BE2C (cell line): ENCODE measurements around the gene RNF168.
"Not testable (repeated sequence)": the region's sequence is repeated elsewhere in the genome, so short reads cannot be mapped to it uniquely, and the experiment has no call there.

Experiments used
- DNase-seq: peaks from one replicate; pipeline ENCODE4 v3.0.0-alpha.2; 2020
- H3K27me3 ChIP-seq: fragments of 250-450 bp; sonication (Bioruptor Pico); 2 replicates; pipeline ENCODE4 v1.5.1; 2020; ENCODE audit warnings: mild to moderate bottlenecking
- H3K36me3 ChIP-seq: fragments of 250-450 bp; sonication (Bioruptor Pico); 2 replicates; pipeline ENCODE4 v1.5.1; 2020; ENCODE audit warnings: mild to moderate bottlenecking
- H3K4me1 ChIP-seq: fragments of 250-450 bp; sonication (Bioruptor Pico); 2 replicates; pipeline ENCODE4 v1.5.1; 2020
- H3K4me3 ChIP-seq: 2 replicates; pipeline ENCODE4 v1.5.1; 2011; ENCODE audit warnings: low read depth, low read length
- H3K9me3 ChIP-seq: fragments of 250-450 bp; sonication (Bioruptor Pico); 2 replicates; pipeline ENCODE4 v1.5.1; 2020
- TF ChIP-seq, protein P1 (sequence below): IDR thresholded peaks from 2 replicates; pipeline ENCODE4 v1.5.1; 2012; ENCODE audit warnings: mild to moderate bottlenecking, low read depth, low read length

Gene RNF168

DNA sequence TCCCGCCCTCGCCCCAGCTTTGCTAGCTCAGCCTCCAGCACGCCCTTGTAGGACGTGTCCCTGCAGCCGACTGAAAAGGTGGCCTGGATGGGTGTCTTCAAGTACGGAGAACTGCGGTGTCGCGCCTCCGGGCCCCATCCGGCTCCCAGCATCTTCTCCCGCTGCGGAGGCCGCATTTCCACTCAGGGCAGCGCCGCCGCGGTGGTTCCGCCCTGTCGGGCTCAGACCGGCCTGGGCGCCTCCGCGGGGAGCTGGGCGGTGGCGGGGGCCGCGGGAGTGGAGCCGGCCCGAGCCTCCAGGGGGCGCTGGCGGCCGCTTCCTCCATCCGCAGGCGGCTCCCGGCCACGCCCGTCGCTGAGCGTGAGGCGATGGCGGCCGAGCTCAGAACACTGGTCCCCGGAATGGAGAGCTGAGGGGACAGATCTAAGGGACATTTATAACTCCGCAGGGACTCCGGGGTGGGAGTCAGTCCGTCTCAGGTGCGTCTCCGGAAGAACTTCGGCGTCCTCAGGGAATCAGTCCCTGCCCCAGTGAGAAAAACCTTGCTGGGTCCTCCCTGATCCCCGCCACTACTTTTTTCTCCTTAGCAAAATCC is 25.2 kb upstream of the RNF168 start:
- Histone ChIP-seq H3K9me3 (no peaks in the 10 kb centered on the region), H3K4me3 (peak overlapping the region; percentile 54), H3K27me3 (no peaks in the 10 kb centered on the region), H3K4me1 (no peaks in the 10 kb centered on the region), H3K36me3 (no peaks in the 10 kb centered on the region)
- peak; percentile 82 for DNase-seq
- TF ChIP-seq, protein P1, sequence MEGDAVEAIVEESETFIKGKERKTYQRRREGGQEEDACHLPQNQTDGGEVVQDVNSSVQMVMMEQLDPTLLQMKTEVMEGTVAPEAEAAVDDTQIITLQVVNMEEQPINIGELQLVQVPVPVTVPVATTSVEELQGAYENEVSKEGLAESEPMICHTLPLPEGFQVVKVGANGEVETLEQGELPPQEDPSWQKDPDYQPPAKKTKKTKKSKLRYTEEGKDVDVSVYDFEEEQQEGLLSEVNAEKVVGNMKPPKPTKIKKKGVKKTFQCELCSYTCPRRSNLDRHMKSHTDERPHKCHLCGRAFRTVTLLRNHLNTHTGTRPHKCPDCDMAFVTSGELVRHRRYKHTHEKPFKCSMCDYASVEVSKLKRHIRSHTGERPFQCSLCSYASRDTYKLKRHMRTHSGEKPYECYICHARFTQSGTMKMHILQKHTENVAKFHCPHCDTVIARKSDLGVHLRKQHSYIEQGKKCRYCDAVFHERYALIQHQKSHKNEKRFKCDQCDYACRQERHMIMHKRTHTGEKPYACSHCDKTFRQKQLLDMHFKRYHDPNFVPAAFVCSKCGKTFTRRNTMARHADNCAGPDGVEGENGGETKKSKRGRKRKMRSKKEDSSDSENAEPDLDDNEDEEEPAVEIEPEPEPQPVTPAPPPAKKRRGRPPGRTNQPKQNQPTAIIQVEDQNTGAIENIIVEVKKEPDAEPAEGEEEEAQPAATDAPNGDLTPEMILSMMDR: peak; percentile 46

DNA sequence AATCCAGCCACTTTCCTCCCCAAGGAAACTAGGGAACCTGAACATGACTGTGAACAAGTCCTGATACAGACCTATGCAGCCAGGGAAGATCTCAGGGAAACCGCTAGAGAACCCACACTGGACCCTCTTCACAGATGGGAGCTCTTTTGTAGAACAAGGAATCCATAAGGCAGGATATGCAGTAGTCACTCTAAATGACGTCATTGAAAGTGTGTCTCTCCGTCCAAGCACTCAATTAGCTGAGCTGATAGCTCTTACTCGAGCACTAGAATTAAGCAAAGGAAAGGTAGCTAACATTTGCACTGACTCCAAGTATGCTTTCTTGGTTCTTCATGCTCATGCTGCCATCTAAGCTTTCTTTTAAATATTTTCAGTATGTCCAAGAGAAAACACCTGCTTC is 21.6 kb upstream of the RNF168 start:
- no peaks in the 10 kb centered on the region for H3K27me3 ChIP-seq
- H3K9me3 ChIP-seq: peaks cover 5% of the 10 kb centered on the region
- DNase-seq: no peak
- no peaks in the 10 kb centered on the region; the same call in 1 of the 2 replicates for H3K36me3 ChIP-seq
- H3K4me3 ChIP-seq: no peak overlapping the region
- TF ChIP-seq, protein P1: no peak
- H3K4me1 ChIP-seq: no peaks in the 10 kb centered on the region

DNA sequence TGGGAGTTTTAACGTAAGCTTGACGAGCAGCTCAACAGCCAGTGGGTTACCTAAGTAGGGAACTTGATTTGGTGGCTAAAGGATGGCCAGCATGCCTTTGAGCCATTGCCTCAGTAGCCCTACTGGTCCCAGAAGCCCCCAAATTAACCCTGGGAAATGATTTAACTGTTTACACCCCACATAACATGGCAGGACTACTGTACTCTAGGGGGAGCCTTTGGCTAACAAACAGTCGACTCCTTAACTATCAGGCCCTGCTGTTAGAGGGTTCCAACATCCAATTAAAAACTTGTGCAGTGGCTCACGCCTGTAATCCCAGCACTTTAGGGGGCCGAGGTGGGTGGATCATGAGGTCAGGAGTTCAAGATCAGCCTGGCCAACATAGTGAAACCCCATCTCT is 21.0 kb upstream of the RNF168 start:
- Histone ChIP-seq H3K36me3 (no peaks in the 10 kb centered on the region; the same call in 1 of the 2 replicates), H3K4me3 (no peak overlapping the region), H3K4me1 (no peaks in the 10 kb centered on the region), H3K9me3 (peaks cover 11% of the 10 kb centered on the region), H3K27me3 (no peaks in the 10 kb centered on the region)
- TF ChIP-seq, protein P1: peak; percentile 33
- no peak for DNase-seq

DNA sequence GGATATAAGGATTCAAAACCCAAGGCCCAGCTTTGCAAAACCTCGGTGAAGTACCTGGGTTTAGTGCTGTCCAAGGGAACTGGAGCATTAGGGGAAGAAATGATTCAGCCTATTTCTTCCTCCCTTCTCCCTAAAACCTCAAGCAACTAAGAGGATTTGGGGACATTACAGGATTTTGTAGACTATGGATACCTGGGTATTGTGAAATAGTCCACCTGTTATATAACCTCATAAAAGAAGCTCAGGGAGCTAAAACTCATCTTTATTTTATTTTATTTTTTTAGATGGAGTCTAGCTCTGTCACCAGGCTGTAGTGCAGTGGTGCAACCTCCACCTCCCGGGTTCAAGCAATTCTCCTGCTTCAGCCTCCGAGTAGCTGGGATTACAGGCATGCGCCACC is 20.3 kb upstream of the RNF168 start:
- no peak for DNase-seq
- Histone ChIP-seq H3K27me3 (no peaks in the 10 kb centered on the region), H3K36me3 (no peaks in the 10 kb centered on the region; the same call in 1 of the 2 replicates), H3K4me1 (no peaks in the 10 kb centered on the region), H3K4me3 (no peak overlapping the region), H3K9me3 (peaks cover 18% of the 10 kb centered on the region)
- TF ChIP-seq, protein P1: no peak

DNA sequence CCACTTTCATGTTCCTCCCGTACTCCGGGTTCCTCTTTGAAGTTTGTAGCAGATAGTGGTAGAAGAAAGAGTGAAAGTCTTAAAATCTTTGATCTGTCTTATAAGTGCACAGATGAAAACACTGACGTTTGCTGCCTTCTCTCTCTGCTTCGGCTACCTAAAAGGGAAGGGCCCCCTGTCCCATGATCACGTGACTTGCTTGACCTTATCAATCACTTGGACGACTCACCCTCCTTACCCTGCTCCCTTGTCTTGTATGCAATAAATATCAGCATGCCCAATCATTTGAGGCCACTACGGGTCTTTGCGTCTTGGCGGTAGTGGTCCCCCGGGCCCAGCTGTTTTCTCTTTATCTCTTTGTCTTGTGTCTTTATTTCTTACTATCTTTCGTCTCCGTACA is 17.7 kb upstream of the RNF168 start:
- H3K4me3 ChIP-seq, DNase-seq, H3K4me1 ChIP-seq, H3K27me3 ChIP-seq, H3K36me3 ChIP-seq: not testable (repeated sequence)
- peaks cover 21% of the 10 kb centered on the region for H3K9me3 ChIP-seq

DNA sequence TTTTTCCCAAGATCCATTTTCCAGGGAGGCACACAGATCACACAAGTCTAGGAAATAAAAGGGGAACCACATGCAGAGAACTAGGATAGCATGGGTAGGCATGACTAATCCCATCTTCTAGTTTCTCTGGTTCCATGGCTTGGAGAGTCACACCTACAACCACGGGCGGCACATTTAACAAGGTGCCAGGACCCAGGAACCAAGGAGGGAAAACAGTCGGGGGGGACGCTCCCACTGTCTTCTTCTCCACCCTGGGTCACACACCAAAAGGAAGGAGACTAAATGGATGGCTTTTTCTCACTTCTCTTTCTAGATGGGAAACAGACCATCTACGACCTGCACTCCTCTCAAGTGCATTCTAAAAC is 16.1 kb upstream of the RNF168 start:
- TF ChIP-seq, protein P1: no peak

More for the DNA sequence above, 16.1 kb upstream of the RNF168 start:
- DNase-seq: peak; percentile 32
- Histone ChIP-seq H3K9me3 (peaks cover 23% of the 10 kb centered on the region), H3K36me3 (no peaks in the 10 kb centered on the region; the same call in 1 of the 2 replicates), H3K4me1 (peaks cover 2% of the 10 kb centered on the region; the same call in 1 of the 2 replicates), H3K4me3 (no peak overlapping the region), H3K27me3 (no peaks in the 10 kb centered on the region)
